OCI-LY1 (cell line): Measurements from ENCODE around the gene PREX1.

ENCODE experiments used
- EZH2 ChIP-seq: fragments of 200-600 bp; sonication (generic), shearing (Covaris generic); IDR thresholded peaks from 2 replicates; pipeline ENCODE4 v1.8.0; 2017; ENCODE audit warnings: borderline replicate concordance, mixed run types, mild to moderate bottlenecking, antibody characterized with exemption, low read length, moderate library complexity, mixed read lengths
- TF ChIP-seq, protein P1 (sequence below): fragments of 200-600 bp; sonication (generic), shearing (Covaris generic); IDR thresholded peaks from 2 replicates; pipeline ENCODE4 v1.5.1; 2017; ENCODE audit warnings: mild to moderate bottlenecking, antibody characterized with exemption, low read length, moderate library complexity, mixed read lengths

DNA sequence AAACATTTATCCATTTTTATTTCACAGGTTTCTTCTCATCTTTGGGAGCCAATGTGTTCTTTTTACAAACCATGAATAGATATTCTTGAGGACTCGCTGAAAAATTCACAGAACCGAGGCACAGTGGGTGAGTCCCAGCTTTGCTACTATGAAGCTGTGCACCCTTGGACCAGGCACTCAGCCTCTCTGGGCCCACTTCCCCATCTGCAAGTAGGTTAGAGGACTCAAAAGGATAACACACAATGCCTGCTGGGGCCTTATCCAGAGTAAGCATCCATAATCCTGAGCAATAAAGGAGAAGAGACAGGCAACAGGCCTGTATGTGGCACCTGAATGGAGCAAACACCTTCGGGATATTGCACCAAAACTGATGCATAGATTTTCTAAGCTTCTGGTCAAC, 153.3 kb downstream of the PREX1 start:
- TF ChIP-seq, protein P1, sequence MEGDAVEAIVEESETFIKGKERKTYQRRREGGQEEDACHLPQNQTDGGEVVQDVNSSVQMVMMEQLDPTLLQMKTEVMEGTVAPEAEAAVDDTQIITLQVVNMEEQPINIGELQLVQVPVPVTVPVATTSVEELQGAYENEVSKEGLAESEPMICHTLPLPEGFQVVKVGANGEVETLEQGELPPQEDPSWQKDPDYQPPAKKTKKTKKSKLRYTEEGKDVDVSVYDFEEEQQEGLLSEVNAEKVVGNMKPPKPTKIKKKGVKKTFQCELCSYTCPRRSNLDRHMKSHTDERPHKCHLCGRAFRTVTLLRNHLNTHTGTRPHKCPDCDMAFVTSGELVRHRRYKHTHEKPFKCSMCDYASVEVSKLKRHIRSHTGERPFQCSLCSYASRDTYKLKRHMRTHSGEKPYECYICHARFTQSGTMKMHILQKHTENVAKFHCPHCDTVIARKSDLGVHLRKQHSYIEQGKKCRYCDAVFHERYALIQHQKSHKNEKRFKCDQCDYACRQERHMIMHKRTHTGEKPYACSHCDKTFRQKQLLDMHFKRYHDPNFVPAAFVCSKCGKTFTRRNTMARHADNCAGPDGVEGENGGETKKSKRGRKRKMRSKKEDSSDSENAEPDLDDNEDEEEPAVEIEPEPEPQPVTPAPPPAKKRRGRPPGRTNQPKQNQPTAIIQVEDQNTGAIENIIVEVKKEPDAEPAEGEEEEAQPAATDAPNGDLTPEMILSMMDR = no peak
- no peak for TF ChIP-seq EZH2
